CD4-positive, alpha-beta T cell treated with Interleukin-17A for 1 hour (primary cell): Measurements from ENCODE around the gene KLC1.

Source experiments
- DNase-seq: peaks from one replicate; pipeline ENCODE4 v3.0.0-alpha.2; 2020

The KLC1 gene

GRCh38 chr14:103738166-103738565 is 109.2 kb downstream of the KLC1 start:
- DNase-seq, result no peak

- no peak for DNase-seq
Observed at GRCh38 chr14:103738701-103739451, 109.9 kb downstream of the KLC1 start.

GRCh38 chr14:103739466-103739792 is 110.4 kb downstream of the KLC1 start:
- DNase-seq, result no peak

GRCh38 chr14:103739793-103740501 is 110.9 kb downstream of the KLC1 start:
- DNase-seq, result no peak

GRCh38 chr14:103740991-103741689 is 112.1 kb downstream of the KLC1 start:
- DNase-seq, result no peak

GRCh38 chr14:103741876-103742275 is 112.9 kb downstream of the KLC1 start:
- DNase-seq, result no peak

GRCh38 chr14:103742499-103743255 is 113.7 kb downstream of the KLC1 start:
- no peak for DNase-seq

GRCh38 chr14:103743691-103744090 is 114.7 kb downstream of the KLC1 start:
- no peak for DNase-seq

- DNase-seq, result no peak
Observed at GRCh38 chr14:103744621-103745395, 115.8 kb downstream of the KLC1 start.

GRCh38 chr14:103745424-103745823 is 116.4 kb downstream of the KLC1 start:
- DNase-seq, result no peak

GRCh38 chr14:103746701-103747100 is 117.7 kb downstream of the KLC1 start:
- DNase-seq, result no peak

- DNase-seq, result peak; percentile 59
Observed at GRCh38 chr14:103748534-103748857, 119.5 kb downstream of the KLC1 start.

GRCh38 chr14:103749452-103749851 is 120.4 kb downstream of the KLC1 start:
- no peak for DNase-seq

GRCh38 chr14:103749860-103750259 is 120.8 kb downstream of the KLC1 start:
- no peak for DNase-seq
